Measurements from ENCODE around the gene ZNF844.

DNA sequence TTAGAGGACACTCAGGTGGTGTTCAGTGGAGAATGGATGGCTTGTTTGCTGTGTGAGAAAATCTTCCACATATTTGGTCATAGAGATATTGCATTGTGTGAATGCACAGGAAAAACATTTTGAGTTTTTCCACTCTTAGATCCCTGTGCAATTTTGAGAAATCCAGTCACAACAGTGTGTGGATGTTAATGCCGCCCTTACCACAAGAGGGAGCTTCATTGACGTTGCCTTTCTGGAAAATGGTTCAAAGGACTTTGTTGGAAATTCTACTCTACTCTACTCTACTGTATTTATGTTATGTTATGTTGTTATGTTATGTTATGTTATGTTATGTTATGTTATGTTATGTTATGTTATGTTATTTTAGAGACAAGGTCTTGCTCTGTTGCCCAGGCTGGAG lies 62.2 kb downstream of the ZNF844 start:
- TF ChIP-seq, protein P1, sequence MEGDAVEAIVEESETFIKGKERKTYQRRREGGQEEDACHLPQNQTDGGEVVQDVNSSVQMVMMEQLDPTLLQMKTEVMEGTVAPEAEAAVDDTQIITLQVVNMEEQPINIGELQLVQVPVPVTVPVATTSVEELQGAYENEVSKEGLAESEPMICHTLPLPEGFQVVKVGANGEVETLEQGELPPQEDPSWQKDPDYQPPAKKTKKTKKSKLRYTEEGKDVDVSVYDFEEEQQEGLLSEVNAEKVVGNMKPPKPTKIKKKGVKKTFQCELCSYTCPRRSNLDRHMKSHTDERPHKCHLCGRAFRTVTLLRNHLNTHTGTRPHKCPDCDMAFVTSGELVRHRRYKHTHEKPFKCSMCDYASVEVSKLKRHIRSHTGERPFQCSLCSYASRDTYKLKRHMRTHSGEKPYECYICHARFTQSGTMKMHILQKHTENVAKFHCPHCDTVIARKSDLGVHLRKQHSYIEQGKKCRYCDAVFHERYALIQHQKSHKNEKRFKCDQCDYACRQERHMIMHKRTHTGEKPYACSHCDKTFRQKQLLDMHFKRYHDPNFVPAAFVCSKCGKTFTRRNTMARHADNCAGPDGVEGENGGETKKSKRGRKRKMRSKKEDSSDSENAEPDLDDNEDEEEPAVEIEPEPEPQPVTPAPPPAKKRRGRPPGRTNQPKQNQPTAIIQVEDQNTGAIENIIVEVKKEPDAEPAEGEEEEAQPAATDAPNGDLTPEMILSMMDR (IDR thresholded peaks at IDR 0.05; ENCODE audit: poor library complexity, severe bottlenecking): no peak
- TF ChIP-seq EZH2 (IDR thresholded peaks at IDR 0.05; ENCODE audit: borderline replicate concordance, insufficient read depth, low read length, poor library complexity, severe bottlenecking): no peak

All from neural cell (in vitro differentiated cells).